GM18909 (cell line): Measurements from ENCODE around the gene MUC15.

ENCODE experiments used
- ATAC-seq: cut with Tn5 transposase; IDR thresholded peaks from one replicate; pipeline ENCODE4 v1.9.1; 2021; ENCODE audit warnings: mild to moderate bottlenecking; ENCODE audit not compliant: unreplicated experiment, poor library complexity

The MUC15 gene

GRCh38 chr11:26578998-26579661, 7.1 kb upstream of the MUC15 start:
- ATAC-seq, result no peak

- ATAC-seq, result no peak
These were observed 3.9 kb upstream of the MUC15 start for GRCh38 chr11:26575946-26576345.

GRCh38 chr11:26573896-26574295, 1.8 kb upstream of the MUC15 start:
- no peak for ATAC-seq

- ATAC-seq, result no peak
These were observed 823 bp upstream of the MUC15 start for GRCh38 chr11:26572770-26573402.

GRCh38 chr11:26569646-26570045, 2.4 kb downstream of the MUC15 start:
- no peak for ATAC-seq

GRCh38 chr11:26558190-26558589, 13.9 kb downstream of the MUC15 start:
- ATAC-seq, result no peak

- no peak for ATAC-seq
These were observed 14.4 kb downstream of the MUC15 start for GRCh38 chr11:26557666-26558065.

GRCh38 chr11:26556582-26556981, 15.5 kb downstream of the MUC15 start:
- ATAC-seq, result no peak

- ATAC-seq, result no peak
These were observed 17.6 kb downstream of the MUC15 start for GRCh38 chr11:26554455-26554854.

GRCh38 chr11:26553182-26553581, 18.9 kb downstream of the MUC15 start:
- no peak for ATAC-seq

GRCh38 chr11:26551186-26551801, 20.8 kb downstream of the MUC15 start:
- no peak for ATAC-seq

GRCh38 chr11:26550022-26550421, 22.0 kb downstream of the MUC15 start:
- ATAC-seq, result no peak

- ATAC-seq, result no peak
These were observed 22.9 kb downstream of the MUC15 start for GRCh38 chr11:26549176-26549575.

- ATAC-seq, result no peak
These were observed 30.2 kb downstream of the MUC15 start for GRCh38 chr11:26541870-26542269.

GRCh38 chr11:26539517-26539916, 32.5 kb downstream of the MUC15 start:
- ATAC-seq, result no peak

- ATAC-seq, result no peak
These were observed 34.7 kb downstream of the MUC15 start for GRCh38 chr11:26537341-26537740.

- ATAC-seq, result no peak
These were observed 44.4 kb downstream of the MUC15 start for GRCh38 chr11:26527685-26528084.

- ATAC-seq, result peak; percentile 43
These were observed 49.0 kb downstream of the MUC15 start for GRCh38 chr11:26522912-26523610.

GRCh38 chr11:26519469-26519868, 52.6 kb downstream of the MUC15 start:
- no peak for ATAC-seq

GRCh38 chr11:26512196-26512595, 59.9 kb downstream of the MUC15 start:
- no peak for ATAC-seq

- no peak for ATAC-seq
These were observed 61.3 kb downstream of the MUC15 start for GRCh38 chr11:26510756-26511155.
